B cell (primary cell): ENCODE data around the gene ATAT1. TPM values are rescaled to one million over a fixed set of nuclear protein-coding genes. Genes with fewer than 3 reads are reported as not detected.
A peak's percentile ranks its signal among the peaks of the same experiment; 100 is the strongest.

Source experiments
- ATAC-seq: fragments of 200-7000 bp; cut with Tn5 transposase; one replicate; pipeline ENCODE4 v1.10.0; 2021; ENCODE audit warnings: low read depth, mild to moderate bottlenecking, moderate number of reproducible peaks, moderate library complexity
- CTCF ChIA-PET: fragments of 350-600 bp; sonication (Branson Sonifier 250); formaldehyde crosslinking; loops from one replicate; lab custom pipeline; 2021; ENCODE audit warnings: antibody characterized with exemption, inconsistent platforms; lab: Charles Lee
- POLR2A ChIA-PET: fragments of 350-600 bp; sonication (Branson Sonifier 250); formaldehyde crosslinking; loops from one replicate; lab custom pipeline; 2021; ENCODE audit warnings: antibody characterized with exemption; lab: Charles Lee
- DNase-seq: peaks from one replicate; pipeline ENCODE4 v3.0.0; 2013
- H2AFZ ChIP-seq: 2 replicates; pipeline ENCODE4 v1.6.1; 2012; ENCODE audit warnings: mild to moderate bottlenecking, low read depth, low read length; ENCODE audit not compliant: insufficient read depth, poor library complexity, severe bottlenecking
- H3K27ac ChIP-seq, 2 donors: 1 replicate in 1 of 2; 2 replicates in 1 of 2; pipeline ENCODE4 v1.5.1; 2012 to 2013; ENCODE audit warnings: low read length in 2 of 2, mild to moderate bottlenecking in 2 of 2, moderate library complexity in 1 of 2
- H3K27me3 ChIP-seq, 4 experiments: fragments of 200-600 bp in 1 of 4; sonication (generic) in 1 of 4; replicated peaks in 1 of 4; 1 replicate in 2 of 4; 2 replicates in 2 of 4; pipeline versions ENCODE4 v1.6.1 to v1.7.0; 2013 to 2016; ENCODE audit warnings: low read length in 3 of 4, mild to moderate bottlenecking in 2 of 4, mixed read lengths in 1 of 4, moderate library complexity in 1 of 4; ENCODE audit not compliant: insufficient read depth in 4 of 4, control insufficient read depth in 3 of 4; ENCODE audit errors: control extremely low read depth in 1 of 4
- H3K36me3 ChIP-seq, 2 experiments: replicated peaks in 1 of 2; 1 replicate in 1 of 2; 2 replicates in 1 of 2; pipeline versions ENCODE4 v1.6.1 to v1.7.1; 2013; ENCODE audit warnings: low read length in 1 of 2; ENCODE audit not compliant: insufficient read depth in 2 of 2, control insufficient read depth in 1 of 2; ENCODE audit errors: control extremely low read depth in 1 of 2, extremely low read depth in 1 of 2
- H3K4me1 ChIP-seq, 2 donors: fragments of 200-600 bp in 1 of 2; sonication (generic) in 1 of 2; 1 replicate in 1 of 2; 2 replicates in 1 of 2; pipeline versions ENCODE4 v1.5.1 to v1.6.1; 2013 to 2017; ENCODE audit warnings: low read length in 2 of 2; ENCODE audit not compliant: control insufficient read depth in 2 of 2, insufficient read depth in 2 of 2
- H3K4me2 ChIP-seq: replicated peaks from 2 replicates; pipeline ENCODE3; 2012; ENCODE audit warnings: mild to moderate bottlenecking, low read depth, low read length; ENCODE audit not compliant: poor library complexity, severe bottlenecking
- H3K4me3 ChIP-seq, 5 experiments: fragments of 200-600 bp in 1 of 5; sonication (generic) in 1 of 5; 1 replicate in 3 of 5; 2 replicates in 2 of 5; pipeline versions ENCODE4 v1.5.1 to v1.7.0; 2011 to 2016; ENCODE audit warnings: low read length in 4 of 5, mild to moderate bottlenecking in 4 of 5, low read depth in 2 of 5, control low read depth in 1 of 5, moderate library complexity in 1 of 5; ENCODE audit not compliant: insufficient read depth in 1 of 5; ENCODE audit errors: control extremely low read depth in 1 of 5, extremely low read depth in 1 of 5
- H3K79me2 ChIP-seq: fragments of 200-600 bp; sonication (generic); one replicate; pipeline ENCODE4 v1.6.0; 2016; ENCODE audit warnings: low read length; ENCODE audit not compliant: control insufficient read depth, insufficient read depth
- H3K9ac ChIP-seq: fragments of 200-600 bp; sonication (generic); 2 replicates; pipeline ENCODE4 v1.6.1; 2017; ENCODE audit warnings: mild to moderate bottlenecking, low read length, moderate library complexity
- H3K9me3 ChIP-seq, 3 donors: one replicate each; pipeline versions ENCODE4 v1.6.1 to v1.7.1; 2013; ENCODE audit warnings: low read length in 2 of 3; ENCODE audit not compliant: control insufficient read depth in 2 of 3, insufficient read depth in 1 of 3; ENCODE audit errors: control extremely low read depth in 1 of 3
- H4K20me1 ChIP-seq: 2 replicates; pipeline ENCODE4 v1.6.0; 2012; ENCODE audit warnings: mild to moderate bottlenecking, low read length; ENCODE audit not compliant: insufficient read depth, control insufficient read depth, poor library complexity, severe bottlenecking
- H3K27ac Mint-ChIP-seq: one replicate; pipeline ENCODE4 v1.8.0; 2021; ENCODE audit warnings: mixed read lengths
- H3K27me3 Mint-ChIP-seq: one replicate; pipeline ENCODE4 v1.8.0; 2021; ENCODE audit warnings: mixed read lengths
- H3K4me1 Mint-ChIP-seq: one replicate; pipeline ENCODE4 v1.8.0; 2021; ENCODE audit warnings: mixed read lengths
- H3K4me3 Mint-ChIP-seq: one replicate; pipeline ENCODE4 v1.8.0; 2021; ENCODE audit warnings: mixed read lengths
- H3K9me3 Mint-ChIP-seq: one replicate; pipeline ENCODE4 v1.8.0; 2022; ENCODE audit warnings: mixed read lengths; ENCODE audit not compliant: insufficient read depth
- CTCF ChIP-seq: fragments of 200-600 bp; IDR thresholded peaks from one replicate; pipeline ENCODE4 v1.8.0; 2022; ENCODE audit warnings: antibody characterized with exemption, mild to moderate bottlenecking
- EZH2 ChIP-seq: IDR thresholded peaks from 2 replicates; pipeline ENCODE4 v1.6.1; 2012; ENCODE audit warnings: borderline replicate concordance, low read depth, mild to moderate bottlenecking, moderate library complexity, low read length; ENCODE audit not compliant: insufficient read depth, poor library complexity, severe bottlenecking
- WGBS: methylation state at CpG from one replicate; pipeline ENCODE4 v1.1.5; 2013; ENCODE audit warnings: missing lambda C conversion rate; ENCODE audit not compliant: insufficient coverage; 5-methylcytosine and 5-hydroxymethylcytosine counted together
- intact Hi-C: fragments of 100-400 bp; cut with micrococcal nuclease; formaldehyde crosslinking; loops from one replicate; pipeline ENCODE4 v1.10.0; 2022
- polyA plus RNA-seq: library from polyadenylated mRNA; depleted of rRNA; stranded (reverse); fragments of >200 nt; gene quantifications from 2 replicates; pipeline ENCODE4 v1.2.3, GENCODE V29; 2012
- total RNA-seq, 2 donors: library from RNA; stranded (reverse); fragments of 120-200 nt in 1 of 2; gene quantifications; 1 replicate in 1 of 2; 2 replicates in 1 of 2; pipeline versions ENCODE4 v1.2.3 to v1.2.4, GENCODE V29; 2013 to 2022

Gene ATAT1
- total and polyA plus RNA-seq, 2 donors (not counting 1 experiment from before 2014, with no cell fraction given): 15.7 to 21.5 TPM

DNA sequence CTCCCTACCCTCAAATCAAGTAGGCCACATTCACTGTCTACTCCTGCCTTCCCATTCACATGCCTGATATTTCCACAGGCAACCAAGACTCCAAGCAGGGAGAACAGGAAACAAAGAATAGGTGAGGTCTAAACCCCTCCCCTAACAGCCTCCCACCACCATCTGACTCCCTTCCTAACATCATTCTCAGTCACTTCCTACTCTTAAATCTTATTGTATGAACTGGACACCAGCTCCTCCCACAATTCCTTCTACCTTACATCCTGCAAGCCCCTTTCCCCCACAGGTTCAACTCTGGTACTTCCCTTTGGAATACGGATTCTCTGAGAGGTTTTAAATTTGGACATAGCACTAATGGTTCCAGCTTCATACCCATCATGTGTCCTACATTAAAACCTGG is 19.3 kb downstream of the ATAT1 start:
- ATAC-seq (no peak), DNase-seq (no peak)
- no peaks in the 10 kb centered on the region for H3K9me3 Mint-ChIP-seq
- WGBS: 82% methylated on average over 1 of the region's 1 CpG
- intact Hi-C loops: no loop called here
- ChIA-PET POLR2A (no interaction called here), CTCF (interaction anchor here (1.1 to 1.6 kb wide), 5 partner anchors 28 to 164 kb away, joined by 3 to 7 read pairs (median 3); partner anchors contain the start of gene MRPS18B)
- H3K4me2 ChIP-seq: peak overlapping the region; percentile 94
- no peaks in the 10 kb centered on the region for H3K27me3 Mint-ChIP-seq
- no peak overlapping the region for H3K4me3 Mint-ChIP-seq
- H4K20me1 ChIP-seq: peaks cover 19% of the 10 kb centered on the region
- H3K4me3 ChIP-seq: no peak overlapping the region
- H3K27ac Mint-ChIP-seq: peak overlapping the region; percentile 59
- peaks cover 12 to 18% of the 10 kb centered on the region in 2 donors for H3K4me1 ChIP-seq
- no peaks in the 10 kb centered on the region for H3K9me3 ChIP-seq
- TF ChIP-seq CTCF: no peak
- TF ChIP-seq EZH2: no peak
- H2AFZ ChIP-seq: no peak overlapping the region
- H3K27ac ChIP-seq: no peak overlapping the region
- peaks cover 1 to 9% of the 10 kb centered on the region in 2 experiments for H3K36me3 ChIP-seq
- H3K27me3 ChIP-seq: no peaks in the 10 kb centered on the region
- peaks cover 25% of the 10 kb centered on the region for H3K4me1 Mint-ChIP-seq
- peaks cover 28% of the 10 kb centered on the region for H3K79me2 ChIP-seq
- H3K9ac ChIP-seq: no peak overlapping the region

GRCh38 chr6:30646450-30647241 is 20.0 kb downstream of the ATAT1 start, which contains the start of gene C6orf136:
TSS of gene C6orf136 (plus strand) at chr6:30647133. CDS start at chr6:30647232, 99 bp downstream.
- H2AFZ ChIP-seq: peak within 1 kb of the TSS; percentile 99
- peaks cover 28% of the 10 kb centered on the region for H3K79me2 ChIP-seq

More at GRCh38 chr6:30646450-30647241, 20.0 kb downstream of the ATAT1 start, which contains the start of gene C6orf136:
- H3K4me1 ChIP-seq: peaks cover 12 to 21% of the 10 kb centered on the region in 2 donors
- peaks cover 19% of the 10 kb centered on the region for H4K20me1 ChIP-seq
- peaks cover 1 to 15% of the 10 kb centered on the region in 2 experiments for H3K36me3 ChIP-seq
- ATAC-seq (peak; percentile 77), DNase-seq (peak; percentile 95)
- H3K27ac Mint-ChIP-seq: peak within 1 kb of the TSS; percentile 95
- POLR2A ChIA-PET: interaction anchor here (0.6 to 1.0 kb wide), 5 partner anchors 29 to 997 kb away, joined by 3 to 6 read pairs (median 3); partner anchors contain the start of gene PPP1R10
- H3K27me3 Mint-ChIP-seq: no peaks in the 10 kb centered on the region
- peak within 1 kb of the TSS; percentile 94 for H3K9ac ChIP-seq
- intact Hi-C loops: loop anchor here (1.0 kb wide), 5 partner anchors 20 to 90 kb away; partner anchors contain the start of genes ATAT1, DHX16, GNL1 and MRPS18B
- WGBS: 4% methylated on average over 20 of the region's 37 CpGs
- TF ChIP-seq CTCF (no peak), EZH2 (no peak)
- H3K4me3 Mint-ChIP-seq: peak within 1 kb of the TSS; percentile 89
- peak within 1 kb of the TSS; percentile 76 to 89 for H3K27ac ChIP-seq
- H3K9me3 ChIP-seq: no peaks in the 10 kb centered on the region
- CTCF ChIA-PET: interaction anchor here (1.1 to 1.6 kb wide), 4 partner anchors 29 to 105 kb away, joined by 3 to 7 read pairs (median 4); partner anchors contain the start of gene MRPS18B
- H3K27me3 ChIP-seq: no peaks in the 10 kb centered on the region
- H3K9me3 Mint-ChIP-seq: no peaks in the 10 kb centered on the region
- peak within 1 kb of the TSS; percentile 24 to 93 (median 80) for H3K4me3 ChIP-seq
- peaks cover 28% of the 10 kb centered on the region for H3K4me1 Mint-ChIP-seq
- H3K4me2 ChIP-seq: peak within 1 kb of the TSS; percentile 94
